HG03196 (cell line): ENCODE results near the gene AGAP5.

Experiments
- ATAC-seq: cut with Tn5 transposase; IDR thresholded peaks from one replicate; pipeline ENCODE4 v1.9.1; 2021; ENCODE audit not compliant: unreplicated experiment

The AGAP5 gene

DNA sequence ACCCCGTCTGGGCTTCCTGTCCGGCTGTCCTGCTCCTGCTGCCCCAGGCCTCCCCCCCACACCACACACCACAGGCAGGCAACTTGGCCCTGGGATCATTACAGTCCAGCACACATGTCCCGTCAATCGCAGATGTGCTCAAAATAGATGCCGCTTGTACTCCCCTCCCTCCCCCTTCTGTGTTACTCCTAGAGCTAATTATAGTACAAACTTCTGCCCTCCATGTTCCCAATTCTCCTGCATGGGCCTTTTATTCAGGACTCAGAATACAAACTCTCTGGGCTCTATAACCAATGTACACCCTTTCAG, 42.0 kb downstream of the AGAP5 start, which contains the start of gene SYNPO2L:
SYNPO2L (minus strand) TSS at position 40 of the 309 bp plus-strand sequence. CDS start 107 bp downstream, outside the sequence.
- ATAC-seq, result no peak

DNA sequence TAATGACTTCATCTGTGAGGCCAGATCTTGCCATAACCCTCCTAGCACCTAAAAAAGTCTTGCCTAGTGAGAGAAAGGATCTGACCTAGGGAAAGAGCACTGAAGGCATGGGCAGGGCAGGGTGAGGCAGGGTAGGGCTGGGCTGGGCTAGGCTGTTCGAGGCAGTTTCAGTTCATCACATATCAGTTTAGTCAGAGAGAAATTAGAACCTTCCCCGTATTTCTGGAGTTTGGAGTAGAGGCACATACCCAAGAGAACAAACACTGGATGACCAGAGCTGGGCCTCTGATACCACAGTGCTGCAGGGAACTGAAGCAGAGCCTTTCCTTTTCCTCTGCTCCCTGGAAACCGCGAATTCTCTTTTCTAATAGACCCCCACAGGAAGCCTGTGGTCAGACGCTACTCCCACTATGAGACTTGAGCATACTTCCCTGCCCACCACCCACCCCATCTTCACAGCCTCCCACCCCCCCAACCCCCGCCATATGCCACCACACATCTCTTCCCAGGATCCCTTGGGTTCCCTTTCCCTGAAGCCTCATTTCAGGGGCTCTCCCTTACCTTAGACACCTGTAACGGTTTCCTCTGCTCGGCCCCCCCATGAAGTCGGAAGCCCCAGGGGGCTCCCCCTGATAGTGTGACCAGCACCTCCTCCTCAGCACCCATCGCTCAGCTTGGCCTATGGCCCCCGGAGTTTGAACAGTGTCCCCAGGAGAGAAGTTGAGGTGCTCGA, 42.5 kb downstream of the AGAP5 start:
- no peak for ATAC-seq

DNA sequence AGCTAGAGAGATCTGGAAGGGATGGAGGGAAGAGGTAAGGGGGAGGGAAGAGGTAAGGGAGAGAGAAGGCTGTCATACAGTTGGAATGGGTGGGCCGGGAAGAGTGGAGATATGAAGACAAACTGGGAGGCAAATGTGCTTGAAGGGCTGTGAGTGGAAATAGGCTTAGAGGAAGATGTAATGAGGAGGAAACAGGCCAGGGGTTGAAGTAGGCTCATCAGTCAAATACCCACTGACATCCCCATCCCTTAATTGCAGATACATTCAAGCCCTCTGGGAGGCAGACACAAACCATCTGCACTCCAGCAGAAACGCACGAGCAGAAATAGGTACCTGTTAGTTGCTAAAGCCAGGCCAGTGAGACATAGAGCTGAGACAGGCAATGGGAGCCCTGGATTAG, 44.2 kb downstream of the AGAP5 start:
- ATAC-seq, result no peak

DNA sequence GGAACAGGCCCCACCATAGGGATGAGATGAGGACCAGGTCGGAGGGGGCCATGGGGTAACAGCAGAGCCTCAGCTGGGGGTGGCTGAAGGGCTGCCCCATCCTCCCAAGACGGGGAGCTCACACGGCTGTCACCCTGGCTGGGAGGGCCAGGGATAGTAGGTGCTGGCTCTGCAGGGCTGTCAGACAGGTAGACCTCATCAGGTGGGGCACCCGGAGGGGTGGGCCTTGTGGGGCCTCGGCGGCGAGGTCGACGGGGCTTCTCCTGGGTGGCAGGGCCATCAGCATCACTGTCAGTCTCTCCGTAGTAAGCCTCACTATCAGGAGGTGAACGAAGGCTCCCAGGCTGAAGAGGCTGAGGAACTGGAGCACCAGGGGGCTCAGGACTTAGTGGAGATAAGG, 44.7 kb downstream of the AGAP5 start:
- ATAC-seq, result no peak

DNA sequence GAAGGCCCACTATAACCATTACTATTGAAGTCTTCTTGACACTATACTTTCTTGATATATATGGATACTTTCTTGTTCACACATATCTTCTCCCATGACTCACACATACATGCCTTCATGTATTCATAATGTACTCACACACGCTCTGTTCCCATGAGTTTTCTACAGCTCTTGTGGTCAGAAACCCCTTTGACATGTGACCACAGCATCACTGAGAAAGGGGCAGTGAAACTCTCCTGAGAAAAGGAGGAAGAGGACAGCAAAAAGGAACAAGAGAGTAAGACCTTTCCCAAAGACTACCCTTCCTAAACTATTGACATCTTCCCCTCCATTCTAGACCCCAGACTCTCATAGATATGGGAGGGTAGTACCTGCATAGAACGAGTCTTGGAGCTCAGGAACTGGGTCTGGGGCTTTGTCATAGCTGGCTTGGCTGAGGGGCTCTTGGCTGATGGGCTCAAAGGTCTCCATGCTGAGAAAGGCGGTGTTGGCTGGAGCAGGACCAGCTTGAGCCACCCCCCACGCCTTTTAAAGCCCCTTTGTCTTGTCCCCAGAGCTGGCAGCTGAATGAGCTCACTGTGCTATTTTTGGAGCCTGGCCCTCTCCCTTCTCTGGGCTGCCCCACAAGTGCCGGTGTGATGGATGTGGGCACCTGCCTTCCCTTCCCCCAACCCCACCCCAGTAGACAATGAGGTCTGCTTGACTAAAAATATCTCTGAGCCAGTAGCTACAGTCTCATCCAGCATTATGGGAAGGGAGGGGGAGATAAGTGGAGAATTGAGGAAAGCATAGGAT, 47.2 kb downstream of the AGAP5 start:
- ATAC-seq, result no peak

DNA sequence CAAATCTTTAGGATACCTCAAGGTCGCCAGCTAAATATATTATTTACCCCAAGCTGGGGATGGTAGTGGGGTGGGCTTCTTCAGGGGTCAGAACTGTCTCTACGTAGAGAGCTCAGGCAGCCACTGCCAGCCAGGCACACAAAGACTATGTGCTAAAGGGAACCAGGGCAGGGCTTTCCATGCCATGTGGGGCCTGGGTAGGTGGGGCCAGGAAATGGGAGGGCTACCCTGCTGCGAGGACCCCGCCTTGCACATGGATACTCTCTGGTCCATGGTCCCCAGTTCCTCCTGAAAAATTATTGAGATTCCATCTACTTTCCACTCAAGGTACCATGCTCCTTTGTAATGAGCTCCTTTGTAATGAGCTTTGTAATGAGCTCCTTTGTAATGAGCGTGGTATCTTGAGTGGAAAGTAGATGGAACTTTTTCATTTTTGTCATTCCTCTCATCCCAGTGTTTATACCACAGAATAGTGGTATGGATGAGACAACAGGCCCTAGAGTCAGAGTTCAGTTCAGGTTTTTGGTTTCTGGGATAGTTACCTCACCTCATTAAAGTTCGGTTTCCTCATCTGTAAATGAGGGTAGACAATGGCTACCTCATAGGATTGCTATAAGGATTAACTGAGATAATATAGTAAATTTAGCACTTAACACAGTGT, 47.9 kb downstream of the AGAP5 start:
- no peak for ATAC-seq

DNA sequence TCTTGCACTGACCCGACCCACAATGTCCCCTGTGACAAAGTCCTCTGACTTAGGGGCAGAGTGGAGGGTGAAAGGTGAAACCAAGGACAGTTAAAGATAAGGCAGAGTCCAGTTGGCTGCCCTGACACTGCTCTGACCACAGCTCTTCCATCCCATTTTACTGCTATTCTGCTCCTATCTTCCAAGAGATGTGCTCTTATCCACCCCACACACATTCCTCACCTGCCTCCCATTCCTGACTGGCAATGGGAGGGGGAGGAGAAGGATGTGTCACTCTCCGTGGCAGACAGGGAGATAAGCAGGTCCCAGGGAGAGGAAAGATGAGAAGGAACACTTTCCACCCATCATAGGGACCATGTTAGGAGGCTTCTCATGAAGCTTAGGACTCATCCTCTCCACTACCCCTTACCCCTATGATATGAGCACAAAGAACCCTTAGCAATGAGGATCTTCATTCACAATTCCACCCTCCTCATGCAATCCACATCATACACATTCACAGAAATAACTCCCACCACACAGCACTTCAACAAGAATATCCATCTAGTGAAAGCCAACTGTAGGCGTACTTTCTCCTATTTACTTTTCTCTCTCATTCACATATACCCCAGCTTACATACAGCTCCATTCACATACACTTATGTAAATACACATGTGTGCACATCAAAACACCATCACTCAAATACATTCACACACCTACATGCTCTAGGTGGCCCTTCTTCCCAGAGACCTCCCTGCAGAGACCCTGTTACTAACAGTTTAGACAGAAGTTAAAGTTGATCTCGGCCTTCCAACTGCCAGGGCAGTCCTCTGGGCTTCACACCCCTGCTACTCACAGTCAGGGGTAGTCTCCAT, 48.7 kb downstream of the AGAP5 start:
- no peak for ATAC-seq

DNA sequence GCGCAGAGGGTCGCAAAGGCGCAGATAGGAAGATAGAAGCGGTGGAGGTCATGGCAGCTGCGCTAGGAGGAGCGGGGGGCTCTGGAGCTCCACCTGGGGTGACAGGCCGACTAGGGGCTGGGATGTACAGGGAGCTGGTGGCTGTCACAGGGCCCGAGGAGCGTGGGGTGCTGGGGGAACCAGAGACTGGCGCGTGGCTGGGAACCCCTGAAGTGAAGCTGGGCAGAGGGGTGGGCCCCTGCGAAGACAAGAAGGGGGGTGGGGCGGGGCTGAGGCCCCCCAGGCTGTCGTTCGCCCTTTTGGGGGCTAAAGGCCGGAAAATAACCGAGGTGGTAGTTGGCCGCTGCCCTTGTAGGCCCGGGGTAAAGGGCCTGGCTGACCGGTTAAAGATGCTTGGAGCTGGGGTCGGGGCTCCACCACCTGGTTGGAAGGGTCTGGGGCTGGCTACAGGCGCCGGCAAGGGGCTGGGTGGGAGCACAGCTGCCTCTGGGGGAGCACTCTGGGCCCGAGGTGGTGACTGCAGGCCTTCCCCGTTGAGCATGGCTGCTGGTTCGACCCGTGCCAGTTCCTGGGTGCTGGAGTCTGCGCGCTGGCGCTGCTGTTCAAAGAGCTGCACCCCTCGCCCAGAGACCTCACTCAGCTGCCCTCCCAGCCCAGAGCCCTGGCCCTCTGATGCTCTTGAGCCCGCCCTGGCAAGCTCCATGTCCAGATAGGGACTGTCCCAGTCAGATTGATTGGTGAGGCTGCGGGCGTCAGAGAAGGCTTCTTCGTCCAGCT, 49.8 kb downstream of the AGAP5 start:
- no peak for ATAC-seq

DNA sequence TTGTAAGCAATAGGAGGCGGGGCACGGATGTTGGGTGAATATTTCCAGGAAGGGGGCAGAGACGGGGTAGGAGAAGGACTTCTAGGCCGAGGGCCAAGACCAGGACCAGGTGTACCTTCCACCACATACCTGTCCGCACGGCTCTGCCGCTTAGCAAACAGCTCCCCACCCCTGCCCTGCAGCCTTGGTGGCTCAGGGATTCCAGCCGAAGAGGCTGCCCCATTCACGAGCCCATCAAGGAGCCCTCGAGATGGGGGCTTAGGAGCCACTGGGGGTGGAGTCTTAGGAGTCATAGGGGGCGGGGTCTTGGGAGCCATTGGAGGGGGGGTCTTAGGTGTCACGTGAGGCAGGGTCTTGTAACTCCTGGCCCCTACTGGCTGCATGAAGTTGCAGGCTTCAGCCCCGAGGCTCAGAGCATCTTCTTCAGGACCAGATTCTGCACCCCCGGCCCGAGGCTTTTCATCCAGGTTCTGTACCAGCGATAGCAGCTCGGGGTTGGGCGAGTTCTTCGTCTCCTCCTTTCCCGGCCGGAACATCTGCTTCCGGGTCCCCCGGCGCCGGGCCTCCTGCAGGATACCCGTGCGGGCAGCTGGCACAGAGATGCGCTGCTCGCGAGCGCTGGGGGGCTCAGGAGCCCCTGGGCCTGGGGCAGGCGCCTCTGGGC, 50.6 kb downstream of the AGAP5 start:
- no peak for ATAC-seq

DNA sequence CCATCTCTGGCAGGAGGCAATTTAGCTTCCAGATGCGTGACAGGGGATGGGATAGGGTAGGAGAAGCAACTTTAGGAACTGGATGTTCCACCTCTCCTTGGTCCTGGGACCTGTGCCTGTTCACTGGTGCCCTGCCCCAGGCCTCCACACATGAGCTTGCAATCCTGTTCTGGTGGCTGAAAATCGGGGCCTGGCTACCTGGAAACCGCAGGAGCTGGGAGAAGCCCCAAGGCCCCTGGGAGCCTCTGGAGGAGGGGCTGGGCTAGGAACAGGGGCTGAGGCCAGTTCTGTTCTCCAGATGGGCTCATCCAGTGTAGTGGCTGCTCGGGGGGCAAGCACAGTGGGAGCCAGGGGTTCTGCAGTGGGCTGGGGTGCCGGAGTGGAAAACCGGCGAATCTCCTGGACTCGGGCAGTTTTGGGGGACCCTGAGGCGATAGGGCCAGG, 51.3 kb downstream of the AGAP5 start:
- ATAC-seq, result no peak

DNA sequence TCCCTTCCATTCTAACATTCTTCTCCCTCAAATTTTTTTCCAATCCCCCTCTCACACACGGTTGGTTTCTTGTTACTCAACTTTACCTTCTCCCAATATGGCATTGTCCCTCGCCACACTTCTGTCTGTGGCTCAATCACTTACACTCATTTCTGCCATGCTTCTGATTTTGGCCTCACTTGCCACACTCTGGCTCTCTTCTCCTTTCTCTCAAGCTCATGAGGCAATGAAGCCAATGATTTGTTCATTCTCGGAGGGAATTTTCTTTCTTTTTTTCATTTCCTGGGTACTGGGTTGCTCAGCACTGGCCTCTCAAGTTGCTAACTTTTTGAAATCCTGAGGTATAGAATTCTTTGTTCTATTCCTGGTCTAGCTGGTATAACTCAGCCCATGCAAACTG, 52.7 kb downstream of the AGAP5 start:
- ATAC-seq, result no peak

DNA sequence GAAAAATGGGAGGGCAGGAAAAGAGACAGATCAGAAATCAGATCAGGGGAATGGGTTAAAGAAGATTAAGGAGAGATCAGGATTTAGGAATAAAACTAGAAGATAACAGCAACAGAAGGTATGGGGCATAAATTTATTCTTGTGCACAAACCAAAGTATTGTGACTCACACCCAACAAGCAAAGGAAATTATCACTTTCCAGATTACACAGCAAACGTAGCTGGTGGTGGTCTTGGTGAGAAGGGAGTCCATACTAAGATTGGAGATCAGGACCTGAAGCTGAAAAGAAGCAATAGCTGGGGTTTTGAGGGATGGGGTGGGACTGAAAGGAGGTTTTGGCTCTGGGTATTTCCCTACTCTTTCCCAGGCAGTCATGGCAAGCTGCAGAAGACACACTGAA, 53.1 kb downstream of the AGAP5 start:
- ATAC-seq, result no peak

DNA sequence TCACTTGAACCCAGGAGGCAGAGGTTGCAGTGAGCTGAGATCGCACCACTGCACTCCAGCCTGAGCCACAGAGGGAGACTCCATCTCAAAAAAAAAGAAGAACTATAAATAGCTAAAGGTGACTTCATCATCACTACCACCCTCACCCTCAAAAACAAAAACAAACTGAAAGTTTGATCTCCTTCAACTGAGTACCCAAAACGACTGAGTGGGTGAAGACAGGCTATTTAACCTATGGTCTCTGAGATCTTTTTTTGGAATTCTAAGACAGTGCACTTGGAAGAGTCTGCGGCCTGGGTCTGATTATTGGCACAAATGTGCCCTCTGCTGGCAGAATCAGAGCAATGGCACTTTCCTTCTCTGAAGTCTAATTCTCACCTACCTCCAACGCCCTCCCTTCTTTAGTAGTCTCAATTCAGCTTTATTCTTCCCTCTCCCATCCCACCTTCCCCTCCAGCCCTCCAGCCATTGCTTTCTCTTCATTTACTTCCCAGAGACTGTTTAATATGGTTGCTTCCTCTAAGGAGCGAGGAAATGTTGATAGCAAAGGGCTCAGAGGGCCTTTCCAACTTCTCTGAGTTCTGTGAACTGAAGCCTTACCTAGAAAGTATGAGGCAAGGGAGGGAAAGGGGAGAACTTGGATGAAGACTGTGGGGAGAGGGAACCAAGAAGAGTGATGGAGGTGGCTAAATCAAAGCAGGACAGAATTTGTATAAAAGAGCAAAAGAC, 53.7 kb downstream of the AGAP5 start:
- no peak for ATAC-seq

DNA sequence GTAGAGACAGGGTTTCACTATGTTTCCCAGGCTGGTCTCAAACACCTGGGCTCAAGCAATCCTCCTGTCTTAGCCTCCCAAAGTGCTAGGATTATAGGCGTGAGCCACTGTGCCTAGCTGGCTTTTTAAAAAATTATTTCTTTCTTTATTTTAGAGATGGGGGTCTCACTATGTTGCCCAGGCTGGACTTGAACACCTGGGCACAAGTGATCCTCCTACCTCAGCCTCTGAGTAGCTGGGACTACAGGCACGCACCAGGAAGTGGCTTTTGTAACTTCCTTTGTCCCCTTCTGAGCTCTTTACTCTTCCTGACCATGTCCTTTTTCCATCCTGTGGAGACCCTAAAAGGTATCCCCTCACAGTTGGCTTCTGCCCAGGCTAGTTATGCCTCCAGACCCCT, 54.5 kb downstream of the AGAP5 start:
- ATAC-seq, result no peak

DNA sequence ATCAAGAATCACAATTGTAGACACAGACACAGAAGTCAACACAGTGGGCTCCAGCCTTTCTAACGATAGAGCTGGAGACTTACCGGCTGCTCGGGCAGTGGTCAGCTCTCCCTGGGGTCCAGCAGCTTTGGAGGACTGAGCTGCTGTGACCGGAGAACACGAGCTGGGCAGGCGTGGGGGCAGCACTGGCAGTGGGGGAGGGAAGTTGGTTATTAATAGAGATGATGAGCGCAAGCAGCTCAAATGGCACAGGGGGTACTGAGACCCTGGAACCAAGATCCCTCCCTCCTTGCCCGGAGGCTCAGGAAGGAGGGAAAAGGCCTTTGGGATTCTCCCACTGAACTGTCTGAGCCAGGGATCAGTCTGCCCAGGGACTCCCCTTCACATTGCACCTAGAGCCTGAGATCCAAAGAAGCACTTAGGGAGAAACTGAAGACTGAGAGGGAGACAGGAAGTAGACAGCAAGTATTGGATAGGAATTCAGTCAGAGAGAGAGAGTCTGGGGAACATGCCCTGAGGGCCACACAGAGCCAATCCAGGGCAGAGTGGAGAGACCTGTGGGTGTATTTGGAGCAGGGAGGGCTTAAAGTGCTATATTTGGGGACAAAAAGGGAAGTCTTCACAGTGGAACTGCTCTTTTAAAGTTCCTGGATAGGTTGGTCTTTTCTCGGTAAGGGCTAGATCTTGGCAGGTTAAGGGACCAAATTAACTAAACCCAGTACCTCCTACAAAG, 56.4 kb downstream of the AGAP5 start, which contains the start of gene MYOZ1:
MYOZ1 (minus strand) TSS at position 147 of the 733 bp plus-strand sequence. CDS start 1,457 bp downstream, outside the sequence.
- ATAC-seq, result no peak

DNA sequence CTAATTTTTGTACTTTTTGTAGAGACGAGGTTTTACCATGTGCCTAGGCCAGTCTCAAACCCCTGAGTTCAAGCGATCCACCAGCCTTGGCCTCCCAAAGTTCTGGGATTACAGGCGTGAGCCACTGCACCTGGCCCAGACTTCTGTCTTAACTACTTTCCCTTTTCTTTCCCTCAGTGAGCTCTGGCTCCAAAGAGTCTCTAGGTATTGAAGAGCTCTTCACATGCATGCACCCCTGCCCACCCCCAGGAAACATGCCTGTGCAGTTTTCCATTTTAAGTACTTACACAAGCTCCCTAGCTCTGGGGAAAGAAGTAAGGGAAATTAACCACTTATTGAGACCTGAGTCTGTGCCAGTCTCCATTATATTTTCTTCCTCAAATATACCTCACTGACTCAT, 58.6 kb downstream of the AGAP5 start:
- ATAC-seq, result no peak

DNA sequence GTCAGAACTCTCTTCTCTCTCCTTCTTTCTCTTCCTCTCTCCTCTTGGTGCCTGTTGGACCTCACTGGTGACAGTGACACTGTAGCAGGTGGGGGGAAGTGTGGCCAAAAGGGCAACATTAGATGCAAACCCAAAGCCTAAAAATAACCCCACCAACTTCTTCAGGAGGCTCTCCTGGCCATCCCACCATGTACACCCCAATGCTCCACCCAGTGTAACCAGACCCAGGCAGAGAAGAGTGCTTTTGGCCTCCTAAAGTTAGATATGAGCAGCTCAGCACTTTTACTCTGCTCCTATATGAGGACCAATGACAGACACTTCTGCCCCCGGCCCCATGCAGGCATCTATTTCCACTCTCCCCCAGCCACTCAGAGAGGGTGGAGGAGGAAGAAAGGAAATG, 62.1 kb downstream of the AGAP5 start:
- no peak for ATAC-seq

DNA sequence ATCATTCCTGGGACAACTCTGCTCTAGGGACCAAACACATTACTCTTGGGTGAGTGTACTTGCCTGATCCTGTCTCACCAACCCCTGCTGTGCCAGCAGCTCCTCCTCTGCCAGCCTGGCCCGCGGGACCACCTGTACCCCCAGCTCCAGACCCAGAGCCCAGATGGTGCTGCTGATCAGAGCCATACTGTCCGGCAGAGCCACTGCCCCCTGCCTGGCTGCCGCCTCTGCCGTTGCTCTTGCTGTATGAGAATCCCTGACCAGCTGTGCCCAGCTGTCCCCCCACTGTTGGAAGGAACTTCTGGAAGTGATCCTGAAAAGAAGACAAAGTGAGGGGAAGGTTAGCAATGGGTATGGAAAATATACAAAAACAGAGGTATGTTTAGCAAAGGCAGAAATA, 63.5 kb downstream of the AGAP5 start:
- ATAC-seq, result no peak
